Measurements from ENCODE around the gene SFRP5. TPM values are rescaled to one million over a fixed set of nuclear protein-coding genes. Genes with fewer than 3 reads are reported as not detected.

Gene SFRP5
- total RNA-seq, 1 experiment from 2014 or later, result 0.08 TPM

DNA sequence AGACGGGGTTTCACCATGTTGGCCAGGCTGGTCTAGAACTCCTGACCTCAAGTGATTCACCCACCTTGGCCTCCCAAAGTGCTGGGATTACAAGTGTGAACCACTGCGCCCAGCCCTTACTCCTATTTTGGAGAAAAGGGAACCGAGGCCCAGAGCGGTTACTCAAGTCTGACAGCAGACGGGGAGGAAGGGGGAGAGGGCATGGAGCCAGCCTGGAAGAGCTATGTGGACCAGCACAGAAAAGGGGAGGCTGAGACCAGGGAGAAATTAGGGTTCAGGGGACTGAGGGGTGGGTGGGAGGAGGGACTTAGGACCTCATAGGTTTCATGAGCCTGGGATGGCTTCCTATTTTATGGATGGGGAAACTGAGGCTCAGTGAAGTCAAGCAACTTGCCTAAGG is 1.5 kb downstream of the SFRP5 start:
- in situ Hi-C loops (cut with HindIII; ENCODE audit: low pct_unique_long_range_greater_than_20kb, low sequenced_read_pairs), result no loop called here
- no peak for DNase-seq (ENCODE audit: low read depth, low spot score)

DNA sequence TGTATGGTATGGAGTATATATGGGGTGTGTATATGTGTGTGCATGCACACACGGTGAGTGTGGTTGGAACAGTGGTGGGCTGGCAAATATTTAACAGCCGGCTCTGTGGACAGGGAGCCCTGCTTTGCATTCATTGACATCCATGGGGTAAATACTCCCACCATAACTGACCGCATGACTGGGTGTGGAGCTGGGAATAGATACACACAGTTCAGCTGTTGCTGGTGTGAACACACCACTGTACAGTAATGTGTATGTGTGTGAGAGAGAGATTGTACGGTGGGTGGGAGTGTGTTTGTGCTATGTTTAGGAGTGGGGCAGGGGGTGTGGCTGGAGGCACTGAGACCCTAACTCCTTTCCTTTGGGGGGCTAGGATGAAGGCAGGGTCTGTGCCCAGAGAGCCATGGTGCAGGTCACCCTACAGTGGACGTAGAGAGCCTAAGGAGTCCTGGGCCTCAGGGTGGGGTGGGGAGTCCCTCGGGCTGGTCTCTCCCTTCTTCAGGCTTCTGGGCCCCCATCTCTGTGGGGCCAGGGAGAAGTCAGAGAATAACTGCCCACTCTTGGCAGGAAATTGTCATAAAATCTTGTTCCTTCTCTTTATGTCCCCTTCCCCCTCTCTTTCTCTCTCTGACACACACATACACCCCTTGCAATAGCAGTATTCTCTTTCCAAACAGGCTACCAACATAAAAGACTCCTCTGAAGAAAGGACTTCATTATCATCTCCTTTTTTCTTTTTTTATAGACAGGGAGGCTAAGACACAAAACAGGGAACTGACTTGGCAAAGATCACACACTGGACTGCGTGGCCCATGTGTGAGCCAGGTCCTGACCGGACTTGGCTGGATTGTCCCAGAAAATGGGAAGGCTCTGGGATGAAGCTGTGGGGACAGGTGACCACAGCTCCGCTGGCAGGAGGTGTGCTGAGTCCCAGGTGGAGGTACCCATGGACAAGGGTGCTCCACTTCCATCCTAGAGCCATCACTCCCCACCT is 3.2 kb downstream of the SFRP5 start:
- in situ Hi-C loops (cut with HindIII; ENCODE audit: low pct_unique_long_range_greater_than_20kb, low sequenced_read_pairs), result no loop called here
- DNase-seq (ENCODE audit: low read depth, low spot score), result no peak

DNA sequence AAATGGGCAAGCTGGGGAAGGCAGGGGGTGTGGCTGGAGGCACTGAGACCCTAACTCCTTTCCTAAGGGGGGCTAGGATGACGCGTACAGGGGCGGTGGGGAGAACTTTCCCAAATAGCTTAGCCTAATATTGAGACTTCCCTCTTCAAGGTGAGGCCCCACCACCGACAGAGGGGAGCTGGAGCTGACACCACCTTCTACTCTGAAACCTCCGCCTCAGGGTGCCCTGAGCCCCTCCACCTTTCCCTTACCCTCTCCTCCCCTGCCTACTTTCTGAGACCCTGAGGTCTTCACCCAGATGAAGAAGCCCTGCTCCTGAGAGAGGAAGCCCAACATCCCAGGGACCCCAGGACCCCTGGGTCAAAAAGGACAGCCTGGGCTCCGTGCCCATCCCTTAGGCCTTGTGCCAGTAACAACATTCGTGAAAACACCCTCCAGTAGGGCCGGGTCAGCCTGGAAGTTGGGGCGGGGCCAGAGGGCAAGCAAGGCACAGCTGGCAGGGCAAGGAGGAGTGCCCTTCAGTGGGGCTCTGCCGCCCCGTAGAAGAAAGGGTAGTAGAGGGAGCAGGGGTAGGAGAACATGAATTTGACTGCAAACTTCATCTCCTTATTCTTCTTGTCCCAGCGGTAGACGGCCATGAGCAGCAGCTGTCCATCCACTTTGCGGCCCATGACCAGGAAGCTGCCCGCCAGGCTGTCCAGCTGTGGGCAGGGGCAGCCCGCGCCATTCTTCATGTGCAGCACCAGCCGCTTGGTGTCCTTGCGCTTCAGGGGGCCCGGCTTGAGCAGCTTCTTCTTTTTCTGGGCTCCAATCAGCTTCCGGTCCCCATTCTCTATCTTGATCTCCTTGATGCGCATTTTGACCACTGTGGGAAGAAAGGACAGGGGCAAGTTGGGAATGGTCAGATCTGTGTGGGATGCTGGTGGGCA is 4.5 kb downstream of the SFRP5 start:
- DNase-seq (ENCODE audit: low read depth, low spot score), result no peak
- in situ Hi-C loops (cut with HindIII; ENCODE audit: low pct_unique_long_range_greater_than_20kb, low sequenced_read_pairs), result no loop called here

DNA sequence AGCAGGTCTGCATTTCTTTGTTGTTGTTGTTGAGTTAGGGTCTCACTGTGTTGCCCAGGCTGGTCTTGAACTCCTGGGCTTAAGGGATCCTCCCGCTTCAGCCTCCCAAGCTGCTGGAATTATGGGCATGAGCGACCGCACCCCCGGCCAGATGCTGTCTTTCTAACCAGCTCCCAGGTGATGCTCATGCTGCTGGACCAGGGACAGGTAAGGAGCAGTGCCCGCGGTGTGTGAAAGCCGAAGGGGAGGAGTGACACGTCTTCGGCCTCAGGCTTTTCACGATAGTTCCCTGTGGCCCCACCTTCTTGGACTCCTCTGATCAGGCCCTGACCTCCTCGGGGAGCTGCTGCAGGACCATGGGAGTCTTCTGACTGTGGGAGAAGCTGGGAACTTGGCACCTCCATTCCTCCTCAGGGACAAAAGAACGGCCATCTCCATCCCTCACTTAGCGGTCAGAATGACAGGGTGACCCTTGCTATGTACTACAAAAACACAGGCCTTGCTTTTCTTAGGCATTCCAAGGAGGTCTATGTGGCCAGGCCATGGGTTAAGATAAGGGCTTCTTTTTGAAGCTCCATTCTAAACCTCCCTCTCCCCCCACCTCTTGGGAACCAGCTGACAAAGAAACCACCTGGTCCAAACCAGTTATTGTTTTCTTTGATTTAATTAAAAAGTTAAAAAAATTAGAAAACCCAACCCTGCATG is 5.5 kb downstream of the SFRP5 start:
- DNase-seq (ENCODE audit: low read depth, low spot score), result no peak
- in situ Hi-C loops (cut with HindIII; ENCODE audit: low pct_unique_long_range_greater_than_20kb, low sequenced_read_pairs), result no loop called here

DNA sequence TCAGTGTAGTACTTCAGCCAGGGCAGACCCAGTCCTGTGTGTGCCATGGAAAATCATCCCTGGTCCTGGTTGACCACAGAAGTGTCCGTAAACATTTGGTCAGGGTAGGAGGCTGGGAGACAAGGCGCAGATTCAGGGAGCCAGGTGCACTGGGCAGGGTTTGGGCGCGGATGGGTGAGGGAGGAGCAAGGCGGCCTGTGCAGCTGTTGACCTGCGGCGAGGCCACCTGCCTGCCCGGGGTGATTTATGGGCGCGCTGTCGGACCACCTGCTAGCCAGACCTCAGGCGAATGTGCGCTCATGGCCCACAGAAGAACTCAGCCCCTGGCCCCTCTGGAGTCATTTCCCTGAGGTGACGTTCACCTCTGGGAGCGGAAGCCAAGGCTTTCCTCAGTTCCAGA is 6.6 kb downstream of the SFRP5 start:
- in situ Hi-C loops (cut with HindIII; ENCODE audit: low pct_unique_long_range_greater_than_20kb, low sequenced_read_pairs), result no loop called here
- no peak for DNase-seq (ENCODE audit: low read depth, low spot score)

DNA sequence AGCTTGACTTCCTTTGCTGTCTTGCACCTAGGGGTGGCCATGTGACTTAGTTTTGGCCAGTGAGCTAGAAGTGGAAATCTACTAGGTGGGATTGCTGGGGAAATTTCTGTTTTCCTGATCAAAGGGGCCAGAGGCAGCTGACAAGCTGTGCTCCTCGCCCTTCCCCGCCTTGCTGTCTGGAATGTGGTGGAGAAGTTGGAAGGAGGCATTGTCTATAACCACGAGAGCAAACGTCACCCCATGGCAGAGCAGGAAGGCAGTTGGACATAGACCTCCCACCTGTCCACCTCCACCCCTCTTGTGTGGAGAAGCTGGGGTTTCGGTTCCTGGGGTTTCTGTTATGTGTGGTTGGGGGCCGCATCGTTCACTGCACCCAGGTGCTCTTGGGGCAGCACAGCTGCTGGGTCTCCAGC is 7.3 kb downstream of the SFRP5 start:
- in situ Hi-C loops (cut with HindIII; ENCODE audit: low pct_unique_long_range_greater_than_20kb, low sequenced_read_pairs), result no loop called here

DNA sequence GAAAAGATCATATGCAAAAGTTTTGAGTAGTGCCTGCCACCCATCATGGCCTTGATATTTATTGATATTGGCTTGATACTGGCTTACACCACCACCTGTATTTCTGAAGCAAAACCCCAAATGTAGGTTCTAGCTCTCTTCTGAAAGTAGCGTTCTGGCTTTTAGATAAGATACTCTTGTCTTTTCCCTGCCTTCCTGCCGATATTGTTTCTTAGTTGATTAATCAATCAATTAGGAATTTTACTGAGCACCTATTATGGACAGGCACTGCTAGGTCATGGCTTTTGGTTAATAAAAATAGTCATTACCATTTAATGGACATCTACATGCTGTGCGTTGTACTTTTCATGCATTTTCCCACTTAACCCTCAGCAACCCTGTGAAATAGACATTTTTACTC is 7.9 kb downstream of the SFRP5 start:
- in situ Hi-C loops (cut with HindIII; ENCODE audit: low pct_unique_long_range_greater_than_20kb, low sequenced_read_pairs), result no loop called here

More for the DNA sequence above, 7.3 kb downstream of the SFRP5 start:
- no peak for DNase-seq (ENCODE audit: low read depth, low spot score)

GRCh38 chr10:97763411-97763810 is 8.4 kb downstream of the SFRP5 start:
- in situ Hi-C loops (cut with HindIII; ENCODE audit: low pct_unique_long_range_greater_than_20kb, low sequenced_read_pairs), result no loop called here
- DNase-seq (ENCODE audit: low read depth, low spot score), result no peak

More for the DNA sequence above, 7.9 kb downstream of the SFRP5 start:
- DNase-seq (ENCODE audit: low read depth, low spot score), result no peak

- in situ Hi-C loops (cut with HindIII; ENCODE audit: low pct_unique_long_range_greater_than_20kb, low sequenced_read_pairs), result no loop called here
Measured at GRCh38 chr10:97762816-97763215, 9.0 kb downstream of the SFRP5 start.

DNA sequence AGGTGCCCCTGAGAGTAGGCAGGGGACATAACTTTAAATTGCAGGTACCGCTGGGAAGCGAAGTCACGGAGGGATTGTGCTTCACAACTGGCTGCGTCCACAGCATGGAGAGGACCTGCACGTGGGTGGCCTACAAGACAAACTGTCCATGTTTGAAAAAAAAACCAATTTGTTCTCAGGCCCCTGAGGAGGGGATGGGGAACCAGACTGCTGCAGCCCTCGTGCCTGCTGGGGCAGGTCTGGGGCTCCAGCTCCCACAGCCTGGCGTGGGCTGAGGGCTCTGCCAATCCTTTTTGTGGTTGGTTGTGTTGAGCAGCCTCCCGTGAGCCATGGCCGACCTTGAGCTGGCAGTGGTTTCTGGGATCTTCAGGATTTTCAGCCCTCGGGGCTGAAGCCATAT is 9.7 kb downstream of the SFRP5 start:
- no peak for DNase-seq (ENCODE audit: low read depth, low spot score)
- in situ Hi-C loops (cut with HindIII; ENCODE audit: low pct_unique_long_range_greater_than_20kb, low sequenced_read_pairs), result no loop called here

More at GRCh38 chr10:97762816-97763215, 9.0 kb downstream of the SFRP5 start:
- DNase-seq (ENCODE audit: low read depth, low spot score), result no peak

DNA sequence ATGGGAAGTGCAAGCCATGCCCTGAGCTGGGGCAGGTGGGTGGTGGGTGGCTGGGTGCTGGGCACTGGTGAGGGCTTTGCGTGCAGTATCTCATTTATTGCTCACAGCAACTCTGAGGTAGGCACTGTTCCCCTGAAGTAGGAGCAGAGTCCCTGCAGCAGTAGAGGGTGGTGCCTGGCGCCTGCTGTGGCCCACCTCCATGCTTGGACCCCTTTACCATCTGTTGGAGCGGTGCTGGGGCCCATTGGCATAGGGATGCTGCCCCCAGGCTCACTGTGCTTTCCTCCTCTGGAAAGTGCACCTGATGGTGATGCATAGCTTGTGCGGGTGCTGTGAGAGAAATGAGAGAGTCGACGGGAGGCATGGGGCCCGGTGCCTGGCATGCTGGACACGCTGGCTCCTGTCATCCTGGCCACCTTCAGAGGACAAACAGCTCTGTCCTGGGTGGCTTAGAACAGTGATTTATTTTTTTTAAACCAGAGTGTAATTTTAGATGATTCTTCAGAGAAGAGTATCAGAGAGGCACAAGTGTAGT is 10.4 kb downstream of the SFRP5 start:
- in situ Hi-C loops (cut with HindIII; ENCODE audit: low pct_unique_long_range_greater_than_20kb, low sequenced_read_pairs), result no loop called here
- no peak for DNase-seq (ENCODE audit: low read depth, low spot score)

DNA sequence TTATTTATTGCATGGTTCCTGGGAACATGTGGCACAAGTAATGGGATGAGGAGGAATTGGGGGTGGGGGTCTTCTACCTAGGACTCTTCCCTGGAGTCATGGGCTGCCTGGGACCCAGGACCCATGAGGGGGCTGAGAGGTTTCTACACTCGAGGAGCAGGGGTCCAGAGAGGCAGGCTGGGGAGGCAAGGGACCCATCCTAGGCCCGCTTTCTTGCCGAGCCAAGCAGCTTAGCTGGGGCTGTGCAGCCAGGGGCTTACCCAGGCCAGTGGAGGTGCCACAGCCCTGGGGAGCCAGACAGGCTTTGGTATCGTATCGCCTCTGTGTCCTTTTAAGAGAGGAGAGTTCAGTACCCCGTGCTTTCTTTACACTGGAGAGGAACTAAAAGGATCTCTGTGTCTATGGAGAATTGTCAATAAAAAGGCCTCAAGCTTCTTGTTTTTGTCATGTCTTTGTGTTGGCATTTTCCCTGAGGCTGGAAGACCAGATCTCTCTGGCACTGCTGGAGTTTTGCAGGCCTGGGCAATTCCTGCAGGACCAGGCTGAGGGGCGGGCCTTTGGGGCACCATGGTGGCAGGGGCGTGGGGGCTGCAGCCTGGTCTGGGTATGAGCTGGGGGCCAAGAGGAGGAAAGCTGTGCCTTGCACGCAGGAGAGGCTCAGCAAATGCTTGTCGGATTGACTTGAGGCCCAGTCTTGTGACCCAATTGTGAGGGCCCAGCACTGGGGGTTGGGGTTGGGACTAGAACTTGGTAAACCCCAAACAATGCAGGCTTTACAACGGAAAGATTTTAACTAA is 11.1 kb downstream of the SFRP5 start:
- in situ Hi-C loops (cut with HindIII; ENCODE audit: low pct_unique_long_range_greater_than_20kb, low sequenced_read_pairs), result no loop called here
- DNase-seq (ENCODE audit: low read depth, low spot score), result no peak

- no peak for DNase-seq (ENCODE audit: low read depth, low spot score)
- in situ Hi-C loops (cut with HindIII; ENCODE audit: low pct_unique_long_range_greater_than_20kb, low sequenced_read_pairs), result no loop called here
Measured at GRCh38 chr10:97759946-97760345, 11.9 kb downstream of the SFRP5 start.

- DNase-seq (ENCODE audit: low read depth, low spot score), result peak; percentile 80
- in situ Hi-C loops (cut with HindIII; ENCODE audit: low pct_unique_long_range_greater_than_20kb, low sequenced_read_pairs), result no loop called here
Measured at GRCh38 chr10:97759158-97759887, 12.5 kb downstream of the SFRP5 start.

- DNase-seq (ENCODE audit: low read depth, low spot score), result no peak
- in situ Hi-C loops (cut with HindIII; ENCODE audit: low pct_unique_long_range_greater_than_20kb, low sequenced_read_pairs), result no loop called here
Measured at GRCh38 chr10:97757471-97757870, 14.3 kb downstream of the SFRP5 start.

- in situ Hi-C loops (cut with HindIII; ENCODE audit: low pct_unique_long_range_greater_than_20kb, low sequenced_read_pairs), result no loop called here
Measured at GRCh38 chr10:97755718-97756117, 16.1 kb downstream of the SFRP5 start.

More at GRCh38 chr10:97755718-97756117, 16.1 kb downstream of the SFRP5 start:
- DNase-seq (ENCODE audit: low read depth, low spot score), result no peak
